ENCODE data around the gene GRPEL1.

- TF ChIP-seq CTCF (IDR thresholded peaks at IDR 0.05) (no peak), EZH2 (IDR thresholded peaks at IDR 0.05) (no peak)
Observed at GRCh38 chr4:7021930-7022664, 45.8 kb downstream of the GRPEL1 start.
